GM12865 (cell line): ENCODE results near the gene DCAF4.

Experiments
- DNase-seq: peaks from one replicate; pipeline ENCODE4 v3.0.0; 2010; ENCODE audit warnings: low read depth
- H3K4me3 ChIP-seq: 2 replicates; pipeline ENCODE4 v1.5.1; 2011; ENCODE audit warnings: mild to moderate bottlenecking, low read depth, low read length, control low read depth
- TF ChIP-seq, protein P1 (sequence below): IDR thresholded peaks from 2 replicates; pipeline ENCODE4 v1.5.1; 2011; ENCODE audit warnings: low read length, control low read depth, low read depth, inconsistent platforms; ENCODE audit not compliant: insufficient read depth; ENCODE audit errors: missing control alignments

Gene DCAF4

DNA sequence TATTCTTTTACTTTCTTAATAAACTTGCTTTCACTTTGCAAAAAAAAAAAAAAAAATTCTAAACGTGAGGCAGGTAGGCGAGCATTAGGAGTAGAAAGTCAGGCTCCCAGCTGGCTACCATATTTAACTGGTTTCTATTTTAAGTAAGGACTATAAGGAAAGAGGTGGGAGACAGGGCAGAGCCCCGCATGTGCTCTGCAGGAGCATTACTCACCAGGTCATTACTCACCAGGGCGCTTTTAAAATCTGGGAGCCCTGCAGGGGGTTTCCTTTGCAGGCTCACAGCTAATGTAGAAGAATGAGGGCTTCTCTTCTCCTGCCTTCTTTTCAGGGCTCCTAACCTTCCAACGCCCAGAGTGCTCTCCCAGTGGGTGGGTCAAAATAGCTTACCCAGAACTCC, 18.4 kb upstream of the DCAF4 start:
- H3K4me3 ChIP-seq = no peak overlapping the region
- DNase-seq = no peak
- TF ChIP-seq, protein P1, sequence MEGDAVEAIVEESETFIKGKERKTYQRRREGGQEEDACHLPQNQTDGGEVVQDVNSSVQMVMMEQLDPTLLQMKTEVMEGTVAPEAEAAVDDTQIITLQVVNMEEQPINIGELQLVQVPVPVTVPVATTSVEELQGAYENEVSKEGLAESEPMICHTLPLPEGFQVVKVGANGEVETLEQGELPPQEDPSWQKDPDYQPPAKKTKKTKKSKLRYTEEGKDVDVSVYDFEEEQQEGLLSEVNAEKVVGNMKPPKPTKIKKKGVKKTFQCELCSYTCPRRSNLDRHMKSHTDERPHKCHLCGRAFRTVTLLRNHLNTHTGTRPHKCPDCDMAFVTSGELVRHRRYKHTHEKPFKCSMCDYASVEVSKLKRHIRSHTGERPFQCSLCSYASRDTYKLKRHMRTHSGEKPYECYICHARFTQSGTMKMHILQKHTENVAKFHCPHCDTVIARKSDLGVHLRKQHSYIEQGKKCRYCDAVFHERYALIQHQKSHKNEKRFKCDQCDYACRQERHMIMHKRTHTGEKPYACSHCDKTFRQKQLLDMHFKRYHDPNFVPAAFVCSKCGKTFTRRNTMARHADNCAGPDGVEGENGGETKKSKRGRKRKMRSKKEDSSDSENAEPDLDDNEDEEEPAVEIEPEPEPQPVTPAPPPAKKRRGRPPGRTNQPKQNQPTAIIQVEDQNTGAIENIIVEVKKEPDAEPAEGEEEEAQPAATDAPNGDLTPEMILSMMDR = no peak

DNA sequence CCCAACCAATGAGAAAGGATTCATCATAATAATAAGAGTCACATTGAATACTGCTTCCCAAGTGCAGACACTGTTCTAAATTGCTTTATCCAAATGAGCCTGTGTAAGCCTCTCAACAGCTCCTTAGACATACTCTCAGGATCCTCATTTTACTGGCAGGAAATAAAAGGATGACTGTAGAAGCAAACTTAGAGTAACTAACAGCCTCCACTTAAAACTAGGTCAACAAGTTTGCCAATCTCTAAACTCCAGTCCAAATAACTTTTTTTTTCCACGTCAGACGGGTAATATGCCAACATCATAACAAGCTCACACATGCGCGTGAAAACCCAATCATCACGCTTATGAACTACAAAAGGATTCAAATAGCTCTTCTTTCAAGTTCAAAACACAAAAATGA, 17.1 kb upstream of the DCAF4 start:
- TF ChIP-seq, protein P1 = no peak
- no peak overlapping the region for H3K4me3 ChIP-seq
- no peak for DNase-seq

DNA sequence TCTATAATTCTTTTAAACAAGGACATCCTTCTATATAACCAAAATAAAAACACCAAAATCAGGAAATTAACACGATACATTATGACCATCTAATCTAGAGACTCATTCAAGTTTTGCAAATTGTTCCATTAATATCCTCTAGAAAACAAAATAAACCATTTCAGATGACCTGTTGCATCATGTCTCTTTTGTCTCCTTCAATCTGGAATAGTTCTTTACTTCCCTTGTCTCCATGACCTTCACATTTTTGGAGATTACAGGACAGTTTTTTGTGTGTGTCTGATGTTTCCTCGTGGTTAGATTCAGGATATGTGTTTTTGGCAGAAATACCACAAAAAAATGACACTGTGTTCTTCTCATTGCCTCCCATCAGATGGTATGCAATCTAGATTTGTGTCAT, 12.5 kb upstream of the DCAF4 start:
- TF ChIP-seq, protein P1 = no peak
- no peak overlapping the region for H3K4me3 ChIP-seq
- no peak for DNase-seq

DNA sequence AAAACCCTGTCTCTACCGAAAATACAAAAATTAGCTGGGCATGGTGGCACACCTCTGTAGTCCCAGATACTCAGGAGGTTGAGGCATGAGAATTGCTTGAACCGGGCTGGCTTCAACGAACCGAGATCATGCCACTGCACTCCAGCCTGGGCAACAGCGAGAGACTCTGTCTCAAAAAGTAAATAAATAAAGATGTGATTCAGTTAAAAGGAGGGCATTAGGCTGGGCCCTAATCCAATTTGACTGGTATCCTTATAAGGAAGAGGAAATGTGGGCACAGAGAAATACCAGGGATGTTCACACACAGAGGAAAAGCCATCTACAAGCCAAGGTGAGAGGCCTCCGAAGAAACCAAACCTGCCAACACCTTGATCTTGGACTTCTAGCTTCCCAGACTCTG, 10.1 kb upstream of the DCAF4 start:
- H3K4me3 ChIP-seq = no peak overlapping the region
- DNase-seq = no peak
- TF ChIP-seq, protein P1 = no peak

DNA sequence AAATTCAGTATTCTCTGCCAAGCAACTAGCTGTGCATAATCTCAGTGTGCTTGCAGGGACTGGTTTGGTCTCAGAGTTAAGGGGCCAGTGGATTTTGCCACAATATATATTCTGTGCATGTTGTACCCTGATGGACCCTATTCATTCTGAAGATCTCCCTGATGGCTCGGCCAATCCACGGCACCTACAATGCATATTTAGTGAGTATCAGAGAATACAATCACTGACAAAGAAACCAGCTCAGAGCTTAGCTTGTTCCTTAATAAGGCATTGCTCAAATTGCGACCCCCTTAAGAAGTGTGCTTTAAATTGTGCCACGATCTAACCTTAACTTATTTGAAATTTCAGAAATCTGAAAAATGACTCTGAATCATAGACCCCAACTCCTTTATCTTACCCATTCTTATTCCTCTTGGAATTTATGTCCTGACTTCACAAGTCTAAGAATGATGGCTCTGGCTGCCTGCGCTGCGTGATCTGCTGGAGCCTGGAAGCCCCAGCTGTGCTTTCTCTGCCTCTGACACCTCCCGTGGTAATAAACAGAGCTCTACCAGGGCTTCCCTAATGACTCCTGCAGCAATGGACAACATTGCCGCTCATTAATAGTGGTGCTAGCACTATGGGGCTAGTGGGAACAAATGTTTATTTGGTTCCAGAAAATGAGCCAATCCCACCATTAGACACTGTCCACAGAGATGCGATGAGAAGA, 9.0 kb upstream of the DCAF4 start:
- TF ChIP-seq, protein P1 = no peak
- H3K4me3 ChIP-seq = no peak overlapping the region
- no peak for DNase-seq

DNA sequence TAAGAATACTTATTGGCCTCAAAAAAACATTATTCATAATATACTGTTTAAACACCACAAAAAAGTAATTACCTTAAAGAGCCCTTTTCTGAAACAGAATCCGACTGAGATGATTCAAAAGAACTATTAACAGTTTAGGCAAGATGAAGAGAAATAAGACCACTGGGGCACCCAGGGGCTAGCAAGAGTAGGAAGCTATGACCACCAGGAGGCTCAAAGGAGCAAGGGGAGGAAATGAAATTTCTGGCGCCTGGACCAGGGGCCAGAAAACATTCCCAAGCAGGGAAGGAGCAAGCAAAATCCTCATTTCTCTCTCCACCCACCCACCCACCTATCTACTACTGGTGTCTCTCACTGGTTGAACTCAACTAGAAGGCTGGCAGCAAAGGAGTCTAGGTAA, 6.3 kb upstream of the DCAF4 start:
- H3K4me3 ChIP-seq = no peak overlapping the region
- TF ChIP-seq, protein P1 = no peak
- no peak for DNase-seq

DNA sequence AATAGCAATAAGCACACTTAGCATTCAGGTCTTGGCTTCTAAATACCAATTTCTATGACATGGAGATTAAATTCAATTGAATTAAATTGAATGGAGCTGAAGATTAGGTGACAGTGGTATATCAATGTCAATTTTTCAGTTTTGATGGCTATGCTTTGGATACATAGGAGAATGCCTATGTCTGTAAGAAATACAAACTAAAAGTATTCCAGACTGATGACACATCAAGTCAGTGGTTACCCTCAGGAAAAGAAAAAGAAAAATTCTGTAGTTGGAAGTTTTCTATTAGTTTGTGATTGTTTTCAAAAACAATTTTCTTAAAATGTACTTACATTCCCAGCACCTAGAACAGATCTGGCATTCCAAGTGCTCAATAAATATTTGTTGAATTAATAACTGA, 4.9 kb upstream of the DCAF4 start:
- H3K4me3 ChIP-seq = no peak overlapping the region
- TF ChIP-seq, protein P1 = no peak
- DNase-seq = no peak
